Measurements from ENCODE around the gene CKMT2. TPM values are rescaled to one million over a fixed set of nuclear protein-coding genes. Genes with fewer than 3 reads are reported as not detected.

The CKMT2 gene
- total RNA-seq, 1 donor from 2014 or later: not detected

DNA sequence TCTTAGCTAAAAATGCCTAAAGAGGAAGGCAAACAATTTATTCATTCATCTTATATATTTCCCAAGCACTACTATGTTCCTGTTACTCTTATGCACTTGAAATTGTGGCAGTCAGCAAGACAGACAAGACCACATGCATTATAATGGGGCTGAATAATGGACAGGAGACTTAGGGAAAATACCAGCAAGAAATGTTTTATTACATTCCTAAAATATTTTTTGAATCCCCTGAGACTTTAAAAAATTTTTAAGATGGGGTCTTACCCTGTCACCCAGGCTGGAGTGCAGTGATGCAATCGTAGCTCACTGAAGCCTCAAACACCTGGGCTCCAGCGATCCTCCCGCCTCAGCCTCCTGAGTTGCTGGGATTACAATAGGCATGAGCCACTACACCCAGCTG lies 81.5 kb downstream of the CKMT2 start:
- Mint-ChIP-seq H3K36me3 (ENCODE audit: low read depth) (peaks cover 33% of the 10 kb centered on the region), H3K9me3 (no peaks in the 10 kb centered on the region), H3K27ac (no peak overlapping the region), H3K4me3 (no peak overlapping the region), H3K4me1 (no peaks in the 10 kb centered on the region), H3K27me3 (no peaks in the 10 kb centered on the region)
- intact Hi-C loops (cut with micrococcal nuclease): no loop called here
- no peak for DNase-seq

- H3K27me3 Mint-ChIP-seq: no peaks in the 10 kb centered on the region
- no peak overlapping the region for H3K4me3 Mint-ChIP-seq
- no peak overlapping the region for H3K27ac Mint-ChIP-seq
- no peaks in the 10 kb centered on the region for H3K9me3 Mint-ChIP-seq
- intact Hi-C loops (cut with micrococcal nuclease): no loop called here
- H3K4me1 Mint-ChIP-seq: no peaks in the 10 kb centered on the region
- DNase-seq: no peak
- H3K36me3 Mint-ChIP-seq (ENCODE audit: low read depth): peaks cover 30% of the 10 kb centered on the region
Measured at GRCh38 chr5:81315336-81315735, 82.2 kb downstream of the CKMT2 start.

DNA sequence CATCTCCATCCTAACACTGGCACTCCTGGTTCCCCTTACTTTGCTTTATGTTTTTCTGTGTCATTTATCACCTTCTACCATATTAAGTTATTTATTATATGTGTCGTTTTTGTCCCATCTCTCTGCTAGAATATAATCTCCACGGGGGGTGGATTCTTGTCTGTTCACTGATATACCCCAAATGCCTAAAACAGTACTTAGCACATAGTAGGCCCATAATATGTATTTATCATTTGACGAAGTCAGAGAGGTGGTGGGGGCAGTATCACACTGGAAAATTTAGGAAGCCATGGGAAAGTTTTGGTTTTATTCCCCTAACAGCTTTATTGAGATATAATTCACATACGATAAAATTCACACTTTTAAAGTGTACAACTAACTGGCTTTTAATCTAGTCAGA lies 82.7 kb downstream of the CKMT2 start:
- peaks cover 26% of the 10 kb centered on the region for H3K36me3 Mint-ChIP-seq (ENCODE audit: low read depth)
- no peak overlapping the region for H3K4me3 Mint-ChIP-seq
- no peak overlapping the region for H3K27ac Mint-ChIP-seq
- H3K27me3 Mint-ChIP-seq: no peaks in the 10 kb centered on the region
- no peaks in the 10 kb centered on the region for H3K4me1 Mint-ChIP-seq
- no peak for DNase-seq
- intact Hi-C loops (cut with micrococcal nuclease): no loop called here
- no peaks in the 10 kb centered on the region for H3K9me3 Mint-ChIP-seq

Other genes with a start within 250 kb of the CKMT2 start
- 48.5 and 49.7 TPM in 2 replicates for gene ZCCHC9, start 68.3 kb downstream of the CKMT2 start, total RNA-seq
- gene ACOT12, start 160.8 kb downstream of the CKMT2 start, total RNA-seq: not detected in 2 replicates